GM19455 (cell line): ENCODE measurements around the gene KDELR1.
"Not testable (repeated sequence)": the region's sequence is repeated elsewhere in the genome, so short reads cannot be mapped to it uniquely, and the experiment has no call there.

Experiments
- ATAC-seq: cut with Tn5 transposase; IDR thresholded peaks from one replicate; pipeline ENCODE4 v1.9.1; 2021; ENCODE audit not compliant: unreplicated experiment

The KDELR1 gene

GRCh38 chr19:48397263-48398101 lies 6.1 kb upstream of the KDELR1 start:
- no peak for ATAC-seq

GRCh38 chr19:48396824-48397176 lies 5.4 kb upstream of the KDELR1 start:
- ATAC-seq: no peak

- no peak for ATAC-seq
These were observed 4.9 kb upstream of the KDELR1 start for GRCh38 chr19:48396016-48396823.

- no peak for ATAC-seq
These were observed 4.1 kb upstream of the KDELR1 start for GRCh38 chr19:48395499-48395898.

GRCh38 chr19:48395170-48395455 lies 3.8 kb upstream of the KDELR1 start:
- no peak for ATAC-seq

- ATAC-seq: no peak
These were observed 3.2 kb upstream of the KDELR1 start for GRCh38 chr19:48394331-48395169.

GRCh38 chr19:48393559-48394330 lies 2.4 kb upstream of the KDELR1 start, which contains the start of gene GRIN2D:
TSS of gene GRIN2D (plus strand) at chr19:48393668. CDS start at chr19:48398393, 4,725 bp downstream.
- ATAC-seq: no peak

- no peak for ATAC-seq
These were observed 1.7 kb upstream of the KDELR1 start for GRCh38 chr19:48392860-48393558.

GRCh38 chr19:48392006-48392344 lies 624 bp upstream of the KDELR1 start:
- not testable (repeated sequence) for ATAC-seq

GRCh38 chr19:48390188-48391099 lies 907 bp downstream of the KDELR1 start:
- no peak for ATAC-seq

- no peak for ATAC-seq
These were observed 4.4 kb downstream of the KDELR1 start for GRCh38 chr19:48386981-48387380.

- ATAC-seq: no peak
These were observed 5.8 kb downstream of the KDELR1 start for GRCh38 chr19:48385461-48386087.

GRCh38 chr19:48382286-48382685 lies 9.1 kb downstream of the KDELR1 start:
- ATAC-seq: no peak

GRCh38 chr19:48381178-48381950 lies 10.0 kb downstream of the KDELR1 start:
- no peak for ATAC-seq

GRCh38 chr19:48379058-48379457 lies 12.3 kb downstream of the KDELR1 start:
- no peak for ATAC-seq

GRCh38 chr19:48378194-48378570 lies 13.2 kb downstream of the KDELR1 start:
- no peak for ATAC-seq

- ATAC-seq: no peak
These were observed 17.8 kb downstream of the KDELR1 start for GRCh38 chr19:48373567-48373966.

- ATAC-seq: no peak
These were observed 18.4 kb downstream of the KDELR1 start for GRCh38 chr19:48372904-48373303.
